Activated CD8-positive, alpha-beta memory T cell treated with anti-CD3 and anti-CD28 coated beads for 48 hours (primary cell): ENCODE results near the gene KRT222.
A peak's percentile ranks its signal among the peaks of the same experiment; 100 is the strongest.

ENCODE experiments used
- DNase-seq, 3 experiments: peaks; one replicate each; pipeline ENCODE4 v3.0.0-alpha.2; 2020; ENCODE audit warnings: low read depth in 2 of 3, low spot score in 2 of 3

Gene KRT222

DNA sequence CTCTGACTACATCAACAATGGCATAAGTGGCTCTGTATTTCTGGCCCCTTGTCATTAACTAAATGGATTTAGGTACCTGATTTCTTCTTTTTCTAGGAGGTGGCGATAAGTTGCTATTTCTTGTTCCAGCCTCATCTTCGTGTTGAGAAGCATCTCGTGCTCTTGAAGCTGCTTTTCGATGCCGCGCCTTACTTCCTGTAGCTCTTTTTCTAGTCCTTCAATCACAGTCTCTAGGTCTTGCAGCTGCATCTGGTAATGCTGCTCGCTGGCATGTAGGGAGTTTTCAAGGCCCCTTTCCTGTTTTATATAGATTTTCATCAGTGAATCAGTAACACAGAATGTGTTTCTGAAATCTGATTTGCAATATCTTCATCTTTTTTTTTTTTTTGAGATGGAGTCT, 5.1 kb downstream of the KRT222 start:
- no peak for DNase-seq

DNA sequence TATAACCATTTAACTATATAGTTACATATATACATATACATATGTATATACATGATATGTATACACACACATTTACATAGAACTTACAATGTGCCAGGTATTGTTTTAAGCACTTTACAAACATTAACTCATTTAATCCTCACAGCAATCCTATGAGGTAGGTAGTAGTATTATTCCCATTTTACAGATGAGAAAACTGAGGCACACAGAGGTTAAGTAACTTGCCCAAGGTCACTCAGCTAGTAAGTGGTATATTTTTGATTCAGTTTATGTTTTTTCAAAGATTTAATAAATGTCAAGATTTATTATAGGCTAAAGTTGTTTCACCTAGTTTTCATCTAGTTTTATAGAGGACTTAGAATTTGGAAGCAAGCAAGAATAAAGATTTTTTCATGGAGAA, 6.6 kb downstream of the KRT222 start:
- no peak for DNase-seq

DNA sequence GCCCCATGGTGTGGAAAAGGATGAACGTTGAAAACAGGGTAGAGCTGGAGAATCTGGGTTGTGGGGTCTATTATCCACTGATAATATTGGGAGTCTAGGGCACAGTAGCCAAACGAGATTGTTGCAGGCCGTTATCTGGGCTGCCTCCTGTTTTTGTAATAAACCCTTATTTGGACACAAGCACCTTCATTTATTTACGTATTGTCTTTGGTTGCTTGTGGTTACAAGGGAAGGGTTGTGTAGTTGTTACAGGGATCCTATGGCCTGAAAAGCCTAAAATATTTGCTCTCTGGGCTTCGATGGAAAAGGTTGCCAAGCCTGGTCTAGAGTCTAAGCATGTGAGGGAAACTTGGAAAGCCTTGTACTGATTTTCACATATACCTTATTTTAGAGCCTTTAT, 13.0 kb downstream of the KRT222 start:
- no peak for DNase-seq

DNA sequence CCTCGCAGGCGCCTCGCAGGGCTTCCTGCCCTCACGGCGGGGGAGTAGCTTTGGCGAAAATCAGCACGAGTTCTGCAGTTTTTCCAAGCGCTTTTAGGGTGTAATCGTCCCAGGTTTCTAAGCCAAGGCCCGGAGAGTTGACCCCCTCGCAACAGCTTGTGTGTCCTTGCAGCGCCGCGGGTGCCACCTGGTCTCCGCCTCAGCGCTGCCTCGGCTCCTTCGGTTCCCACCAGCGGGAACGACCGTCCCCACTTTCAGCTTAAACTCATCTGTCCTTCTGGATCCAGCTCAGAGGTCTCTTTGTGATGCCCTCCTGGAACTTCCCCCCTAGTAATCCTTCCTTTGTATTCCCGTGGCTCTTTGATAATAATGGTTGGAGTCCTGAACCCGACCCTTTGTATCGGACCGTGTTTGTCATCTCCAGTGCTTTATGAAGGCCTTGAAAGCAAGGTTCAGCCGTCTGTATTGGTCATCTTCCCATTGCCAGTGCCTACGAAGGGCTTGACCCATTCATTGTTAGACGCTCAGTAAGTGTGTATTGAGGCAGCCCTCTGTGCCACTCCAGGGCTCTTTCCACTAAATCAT, 16.5 kb downstream of the KRT222 start:
- no peak for DNase-seq

DNA sequence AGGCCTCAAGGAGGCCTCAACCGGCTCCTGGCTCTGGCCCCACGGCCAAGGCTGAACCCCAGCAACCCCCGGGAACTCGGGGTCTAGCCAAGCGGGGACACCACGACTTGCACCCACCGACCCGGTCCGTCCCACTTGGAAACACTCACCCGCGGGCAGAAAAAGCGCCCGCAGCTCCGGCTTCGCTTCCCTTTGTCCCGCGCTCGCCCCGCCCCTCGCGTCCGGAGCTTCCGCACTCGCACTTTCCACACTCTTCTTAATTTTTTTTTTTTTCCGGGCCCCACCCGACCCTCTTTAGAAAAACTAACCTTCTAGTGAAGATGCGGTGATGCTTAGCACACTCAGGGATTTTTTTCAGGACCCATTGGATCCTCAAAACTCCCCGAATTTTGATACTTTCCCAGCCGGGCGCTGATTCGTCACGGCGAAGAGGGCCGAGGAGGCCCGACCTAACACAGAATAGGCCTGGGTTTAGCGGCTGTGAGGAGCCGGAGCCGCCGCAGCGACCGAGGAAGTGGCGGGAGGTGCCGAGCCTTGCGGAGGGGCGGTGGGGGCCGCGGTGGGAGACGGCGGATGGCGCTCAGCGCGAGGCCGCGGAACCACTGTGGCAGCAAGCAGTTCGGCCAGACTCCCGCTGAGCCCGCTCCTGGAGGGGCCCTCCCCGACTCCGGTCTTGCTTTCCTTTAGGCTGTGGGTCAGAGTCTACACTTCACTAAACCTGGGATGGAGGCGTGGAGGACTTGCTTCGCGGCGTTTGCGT, 17.2 kb downstream of the KRT222 start, which contains the start of gene SMARCE1:
SMARCE1 (minus strand) TSS at position 195 of the 760 bp plus-strand sequence. CDS start 2,016 bp downstream, outside the sequence.
- DNase-seq: peak; percentile 48 to 60 (median 56)

DNA sequence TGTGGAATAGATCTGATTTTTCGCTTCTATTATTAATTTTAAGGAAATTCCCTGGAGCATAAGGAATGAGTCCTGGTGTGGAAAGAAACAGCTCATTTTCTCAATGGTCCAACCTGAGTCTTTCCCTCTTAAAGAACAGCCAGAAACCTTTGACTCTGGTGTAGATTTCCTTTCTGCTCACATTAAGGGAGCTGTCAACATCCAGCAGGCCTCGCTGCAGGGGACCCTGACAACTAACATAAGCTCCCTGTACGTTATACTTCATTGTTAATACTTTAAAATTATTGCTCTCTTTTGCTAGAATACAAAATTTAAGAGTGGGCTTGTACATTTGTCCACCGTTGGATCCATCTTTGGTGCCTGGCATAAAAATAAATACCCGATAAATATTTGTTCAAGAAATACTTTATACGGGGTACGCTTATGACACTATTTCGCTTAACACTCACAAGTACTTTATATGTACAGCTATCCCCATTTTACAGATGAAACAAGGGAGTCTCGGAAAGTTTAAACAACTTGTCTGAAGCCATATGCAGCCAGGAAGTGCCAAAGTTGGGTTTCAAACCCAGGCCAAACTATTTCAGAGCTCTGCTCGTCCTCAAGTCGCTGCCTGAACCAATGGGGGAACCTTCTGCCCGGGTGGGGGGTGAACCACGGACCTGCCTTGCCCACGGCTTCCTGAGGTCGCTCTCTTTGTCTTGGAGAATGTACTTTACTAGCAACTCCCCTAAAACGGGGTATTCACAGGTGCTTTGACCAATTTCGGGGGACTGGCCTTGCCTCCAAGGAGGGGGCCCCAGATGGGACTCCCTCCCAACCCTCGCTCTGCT, 18.0 kb downstream of the KRT222 start:
- no peak for DNase-seq

DNA sequence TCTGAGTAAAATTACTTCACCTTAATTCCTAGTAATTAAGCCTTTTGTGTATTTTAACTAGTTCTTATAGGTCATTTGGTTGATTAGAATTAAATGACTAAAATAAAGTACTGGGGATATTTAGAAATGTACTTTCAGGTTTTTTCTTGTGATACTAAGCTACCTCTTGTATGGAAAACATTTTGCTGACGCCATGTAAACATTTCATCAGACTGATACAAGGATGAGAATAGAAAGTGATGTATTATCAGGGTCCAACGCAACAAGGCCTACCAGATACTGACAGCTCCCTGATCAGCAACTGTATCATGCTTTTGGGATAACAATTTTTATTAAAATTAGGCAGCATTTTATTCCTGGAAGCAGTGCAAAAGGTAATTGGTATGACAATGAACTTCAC, 19.0 kb downstream of the KRT222 start:
- no peak for DNase-seq

DNA sequence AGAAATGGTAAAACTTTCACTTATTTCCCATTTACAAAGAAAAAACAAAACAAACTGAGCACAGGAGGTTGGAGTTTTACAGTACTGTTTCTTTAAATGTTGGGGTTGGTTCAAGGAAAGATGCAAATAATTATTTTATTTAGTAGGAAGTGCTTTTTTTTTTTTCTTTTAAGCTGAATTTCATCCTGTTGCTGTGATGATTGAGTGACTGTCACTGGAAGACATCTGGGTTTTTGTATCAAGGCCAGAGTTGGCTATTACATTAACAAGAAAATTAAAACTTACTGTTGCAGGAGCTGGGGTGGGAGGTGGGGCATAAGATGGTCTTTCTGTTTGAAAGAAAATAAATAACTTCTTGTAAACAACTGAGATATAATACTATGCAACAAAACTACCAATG, 19.7 kb downstream of the KRT222 start:
- DNase-seq: no peak

DNA sequence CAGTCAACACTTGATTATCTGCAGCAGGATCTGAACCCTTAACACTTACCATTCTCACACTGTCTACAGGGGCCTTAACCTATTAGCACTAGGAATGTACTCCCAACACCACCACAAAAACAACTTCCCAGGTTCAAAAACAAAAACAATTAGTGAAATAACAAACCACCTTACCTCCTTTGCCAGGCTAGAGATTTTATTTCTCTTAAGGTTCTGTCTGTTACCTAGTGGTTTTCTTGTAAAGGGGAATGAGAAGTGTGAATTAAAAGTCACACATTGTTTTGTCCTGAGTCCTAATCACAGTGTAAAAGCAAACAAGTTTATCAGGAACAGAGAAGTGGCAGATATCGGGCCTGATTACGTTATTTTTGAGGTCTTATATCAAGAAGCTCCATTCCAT, 27.0 kb downstream of the KRT222 start:
- DNase-seq: no peak

DNA sequence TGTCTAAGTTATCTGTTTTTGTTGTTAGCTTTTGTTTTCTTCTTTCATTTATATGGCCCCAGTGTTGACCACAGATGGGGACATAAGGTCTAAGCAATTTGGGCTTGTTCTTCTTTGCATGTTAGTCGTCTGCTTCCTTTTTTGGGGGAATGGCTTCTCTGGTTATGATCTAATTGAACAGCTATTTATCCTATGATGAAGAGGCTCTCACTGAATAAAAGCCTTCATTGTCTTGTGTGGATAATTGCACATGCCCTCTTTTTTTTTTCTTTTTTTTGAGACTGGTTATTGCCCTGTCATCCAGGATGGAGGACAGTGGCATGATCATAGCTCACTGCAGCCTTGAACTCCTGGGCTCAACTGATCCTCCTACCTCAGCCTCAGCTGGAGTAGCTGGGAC, 31.1 kb downstream of the KRT222 start:
- no peak for DNase-seq

DNA sequence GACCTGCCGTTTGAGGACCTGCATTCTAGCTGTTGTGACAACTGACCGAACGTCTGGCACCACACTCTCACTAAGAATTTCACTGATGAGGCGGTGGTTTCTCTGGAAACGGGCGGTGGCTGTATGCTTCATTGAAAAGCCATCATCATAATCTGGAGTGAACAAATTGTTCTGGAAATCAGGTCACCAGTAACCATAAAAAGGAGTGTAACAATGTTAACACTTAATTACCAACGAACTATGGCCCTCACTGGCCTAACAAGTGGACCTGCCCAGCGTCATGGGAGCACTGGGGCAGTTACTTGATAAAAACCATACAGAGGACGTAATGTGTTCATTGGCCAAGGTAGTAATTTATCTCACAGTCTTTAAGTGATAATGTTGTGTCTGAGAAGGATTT, 32.8 kb downstream of the KRT222 start:
- no peak for DNase-seq

DNA sequence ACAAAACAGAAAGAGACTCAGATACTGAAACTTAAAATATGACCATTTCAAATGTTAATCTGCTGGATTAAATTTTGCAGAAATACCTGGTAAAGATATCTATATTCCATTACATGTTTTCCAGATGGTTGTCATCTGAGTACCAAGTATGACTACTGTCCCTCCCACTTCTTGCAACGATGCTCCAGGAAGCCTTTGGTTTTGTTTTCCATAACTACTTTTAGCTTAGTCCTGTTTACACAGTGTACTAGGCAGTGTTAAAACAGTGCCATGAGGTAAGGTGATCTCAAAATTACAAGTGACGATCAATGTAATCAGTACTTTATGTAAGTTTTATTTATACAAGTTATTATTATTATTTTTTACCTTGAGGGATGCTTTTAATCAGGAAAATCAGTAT, 35.1 kb downstream of the KRT222 start:
- DNase-seq: no peak

DNA sequence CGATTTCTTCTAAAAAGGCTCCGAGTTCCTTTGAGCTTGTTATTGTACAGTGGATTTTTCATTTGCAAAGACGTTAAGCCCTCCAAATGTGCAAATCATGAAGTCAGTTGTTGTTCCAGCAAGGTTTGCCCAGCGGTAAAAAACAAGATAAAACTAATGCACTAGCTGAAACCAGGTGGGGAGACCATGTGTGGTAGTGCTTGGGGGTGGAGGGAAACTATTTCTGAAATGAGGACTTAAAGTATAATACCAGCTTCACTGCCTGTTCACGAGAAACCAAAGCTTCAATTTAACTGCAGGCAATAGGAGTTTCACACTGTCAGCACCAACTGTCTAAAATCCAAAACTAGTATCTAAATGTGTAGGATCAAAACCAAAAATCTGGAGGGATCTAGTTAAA, 39.7 kb downstream of the KRT222 start:
- no peak for DNase-seq

DNA sequence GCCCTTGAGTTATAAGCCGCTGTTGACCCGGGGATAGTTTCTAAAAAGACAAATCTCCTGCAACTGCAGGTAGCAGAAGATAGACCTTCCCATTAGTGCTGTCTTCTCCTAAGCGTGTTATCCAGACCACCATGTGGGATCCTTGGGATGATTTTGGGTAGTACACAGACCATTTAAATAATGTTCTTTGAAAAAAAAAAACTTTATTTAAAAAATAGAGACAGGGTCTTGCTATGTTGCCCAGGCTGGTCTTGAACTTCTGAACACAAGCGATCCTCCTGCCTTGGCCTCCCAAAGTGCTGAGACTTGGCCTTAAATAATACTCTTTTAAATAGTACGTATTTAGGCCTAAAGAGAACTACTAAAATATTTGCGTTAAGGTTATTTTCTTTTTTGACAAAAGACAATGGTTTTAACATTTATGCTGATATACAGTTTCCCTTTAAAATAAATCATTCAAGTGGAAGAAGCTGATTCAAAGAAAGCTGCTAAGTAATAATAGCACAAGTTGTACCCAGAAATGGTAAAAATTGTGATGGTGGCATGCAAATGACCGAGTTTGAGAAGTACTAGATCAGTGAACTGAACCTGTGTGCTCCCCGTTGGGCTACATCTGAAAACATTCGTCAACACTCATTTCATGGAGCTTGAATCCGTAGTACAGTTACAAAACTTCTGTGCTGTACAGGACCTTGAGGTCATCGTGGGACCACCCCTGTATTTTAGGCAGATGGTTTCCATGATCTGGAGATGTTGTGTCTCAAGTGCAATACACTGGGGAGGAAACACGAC, 41.4 kb downstream of the KRT222 start:
- no peak for DNase-seq

DNA sequence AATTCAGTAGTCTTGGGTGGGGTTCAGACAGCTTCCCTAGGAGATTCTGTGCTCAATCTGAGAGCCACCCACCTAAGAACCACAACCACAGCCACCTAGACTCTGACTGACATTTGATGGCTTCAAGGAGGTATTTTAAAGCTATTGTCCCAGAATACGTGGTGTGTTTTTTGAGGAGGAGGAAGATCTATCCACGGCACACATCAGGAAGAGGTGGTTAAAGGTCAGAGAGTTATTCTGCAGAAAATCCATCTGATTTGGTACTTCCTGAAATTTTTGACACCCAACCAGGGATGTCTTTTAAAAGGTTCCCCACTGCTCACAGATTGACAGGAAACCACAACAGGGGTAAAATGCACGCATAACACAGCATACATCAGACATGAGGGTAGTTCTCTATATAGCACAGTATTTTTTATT, 42.5 kb downstream of the KRT222 start:
- DNase-seq: no peak

DNA sequence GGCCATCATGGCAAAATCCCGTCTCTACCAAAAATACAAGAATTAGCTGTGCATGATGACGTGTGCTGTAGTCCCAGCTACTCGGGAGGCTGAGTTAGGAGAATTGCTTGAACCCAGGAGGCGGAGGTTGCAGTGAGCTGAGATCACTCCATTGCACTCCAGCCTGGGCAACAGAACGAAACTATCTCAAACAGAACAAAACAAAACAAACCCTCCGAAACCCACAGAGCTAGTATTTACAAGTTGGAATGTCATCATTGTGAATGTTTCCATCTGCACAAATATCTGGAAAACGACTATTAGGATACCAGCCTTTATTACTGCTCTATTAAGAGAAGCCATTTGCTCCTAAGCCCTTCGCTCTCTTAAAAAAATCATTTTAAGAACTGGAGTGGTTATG, 43.4 kb downstream of the KRT222 start:
- DNase-seq: no peak

DNA sequence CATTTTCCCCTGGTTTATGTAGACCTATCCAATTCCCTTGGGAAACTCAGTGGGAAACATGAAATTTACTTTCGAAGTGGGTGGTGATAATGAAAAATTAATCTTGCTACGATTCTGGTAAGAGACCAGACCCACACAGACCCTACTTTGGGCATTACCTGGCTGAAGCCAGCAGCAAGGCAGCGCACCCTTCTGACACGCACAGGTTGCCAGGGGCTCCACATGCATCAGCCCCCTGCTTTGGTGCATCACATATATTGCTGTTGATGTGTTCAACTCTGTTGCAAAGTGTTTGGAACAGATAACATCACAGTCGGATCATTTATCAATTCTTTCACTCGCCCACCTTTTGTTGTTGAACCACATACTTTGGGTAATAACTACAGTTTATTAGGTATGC, 44.0 kb downstream of the KRT222 start:
- DNase-seq: no peak

DNA sequence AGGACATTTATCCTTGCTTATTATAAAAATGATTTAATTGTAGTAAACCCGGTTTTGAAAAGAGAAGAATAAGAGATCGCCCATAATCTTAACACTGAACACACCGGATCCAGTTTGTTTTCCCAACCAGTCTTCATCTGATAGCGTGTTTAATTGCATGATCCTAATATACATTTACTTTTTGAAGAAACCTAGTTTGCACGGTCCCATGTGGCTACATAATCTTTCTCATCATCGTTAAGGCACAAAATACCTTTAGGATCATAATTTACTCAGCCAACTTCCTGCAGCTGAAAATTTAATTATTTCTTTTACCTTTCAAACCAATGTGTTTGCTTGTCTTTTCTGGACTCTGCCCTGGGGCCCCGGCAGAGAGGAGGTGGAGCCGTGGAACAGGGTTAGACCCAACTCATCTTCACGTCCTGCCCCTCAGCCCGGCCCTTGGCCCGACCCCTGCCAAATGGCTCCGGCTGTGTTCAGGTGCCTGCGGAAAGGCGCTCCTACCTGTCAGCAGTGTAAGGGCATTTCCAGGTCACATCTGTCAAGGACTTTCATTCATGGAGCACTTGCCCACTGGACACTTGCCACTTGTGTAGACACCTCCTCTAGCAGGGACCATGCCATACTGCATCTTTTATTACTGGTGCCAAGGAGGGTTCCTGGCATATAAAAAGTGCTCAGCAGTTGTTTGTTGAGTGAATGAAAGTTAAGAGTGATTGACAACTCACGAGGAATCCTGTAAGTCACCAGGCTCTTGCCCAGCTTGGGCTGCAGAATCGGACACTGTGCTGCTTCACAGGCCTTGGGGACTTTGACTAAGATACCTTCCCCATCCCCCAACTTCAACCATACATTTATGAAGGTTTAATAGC, 46.0 kb downstream of the KRT222 start:
- no peak for DNase-seq

DNA sequence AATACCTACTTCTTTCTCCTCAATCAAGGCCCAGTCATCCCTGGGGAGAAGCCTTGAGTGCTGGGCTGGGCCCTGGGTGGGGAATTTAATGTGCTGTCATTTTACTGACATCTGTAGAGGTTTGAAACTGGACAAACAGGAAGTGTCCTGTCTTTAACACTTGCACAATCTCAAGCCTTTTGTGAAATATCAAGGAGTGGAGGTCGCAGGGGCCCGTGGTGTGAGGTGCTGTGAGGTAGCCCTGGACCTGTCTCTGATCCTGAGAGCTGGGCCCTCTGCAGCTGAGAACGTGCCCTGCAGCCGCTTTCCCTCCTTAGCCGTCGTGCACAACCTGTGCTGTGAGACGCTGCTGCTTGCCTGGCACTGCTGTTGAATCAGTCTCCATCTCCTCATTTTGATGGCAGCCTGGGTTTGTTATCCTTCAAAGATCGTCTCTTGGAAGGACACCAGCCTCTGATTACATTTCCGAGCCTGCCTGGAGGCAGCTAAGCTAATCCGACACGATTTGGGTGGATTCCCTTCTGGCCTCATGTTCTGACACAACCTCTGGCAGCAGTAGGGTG, 47.2 kb downstream of the KRT222 start:
- no peak for DNase-seq

DNA sequence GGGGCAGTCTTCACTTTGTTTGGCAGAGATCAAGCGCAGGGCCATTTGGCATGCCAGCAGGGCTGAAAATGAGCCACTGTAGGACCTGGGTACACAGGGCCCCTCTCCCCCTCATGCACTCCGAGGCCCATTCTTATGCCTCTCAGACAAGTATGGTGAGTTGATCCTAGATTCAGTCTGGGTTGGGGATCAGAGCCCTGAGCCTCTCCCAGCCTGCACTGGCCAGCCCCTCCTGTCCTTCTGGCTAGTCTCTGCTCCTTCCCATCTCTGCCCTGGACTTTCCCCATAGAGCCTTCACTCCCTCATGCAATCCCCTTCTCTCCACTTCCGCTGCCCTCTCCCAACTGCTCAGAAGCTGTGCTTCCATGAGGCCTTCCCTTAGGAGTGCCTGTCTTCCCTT, 48.4 kb downstream of the KRT222 start:
- no peak for DNase-seq
